GM18520 (cell line): ENCODE measurements around the gene SPP1.

Source experiments
- ATAC-seq: cut with Tn5 transposase; IDR thresholded peaks from one replicate; pipeline ENCODE4 v1.9.1; 2021; ENCODE audit not compliant: unreplicated experiment

The SPP1 gene

DNA sequence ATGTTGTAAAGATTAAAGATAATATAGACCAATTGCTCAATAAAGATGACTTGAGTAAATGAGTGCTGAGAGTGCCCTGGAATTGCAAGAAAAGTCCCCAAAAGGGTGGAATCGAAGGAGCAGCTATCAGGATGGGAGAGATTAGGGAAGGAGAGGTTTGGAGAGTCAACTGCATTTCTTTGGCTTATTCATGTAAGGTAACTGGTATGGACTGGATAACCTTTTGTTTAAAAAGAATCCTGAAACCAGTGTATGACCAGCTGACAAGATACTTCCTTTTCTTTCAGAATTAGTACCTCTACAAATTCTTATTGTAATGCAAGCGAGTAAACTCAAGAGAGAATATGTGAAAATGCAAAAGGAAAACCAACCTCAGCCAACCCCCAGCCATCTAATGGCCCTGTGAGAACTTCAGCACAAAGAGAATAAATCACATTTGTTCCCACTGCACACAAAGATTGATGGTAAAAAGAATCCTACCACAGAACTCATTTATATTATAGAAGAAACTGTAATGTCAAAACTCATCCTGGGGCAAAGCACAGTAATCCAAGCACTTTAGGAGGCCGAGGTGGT is 24.5 kb upstream of the SPP1 start:
- no peak for ATAC-seq

DNA sequence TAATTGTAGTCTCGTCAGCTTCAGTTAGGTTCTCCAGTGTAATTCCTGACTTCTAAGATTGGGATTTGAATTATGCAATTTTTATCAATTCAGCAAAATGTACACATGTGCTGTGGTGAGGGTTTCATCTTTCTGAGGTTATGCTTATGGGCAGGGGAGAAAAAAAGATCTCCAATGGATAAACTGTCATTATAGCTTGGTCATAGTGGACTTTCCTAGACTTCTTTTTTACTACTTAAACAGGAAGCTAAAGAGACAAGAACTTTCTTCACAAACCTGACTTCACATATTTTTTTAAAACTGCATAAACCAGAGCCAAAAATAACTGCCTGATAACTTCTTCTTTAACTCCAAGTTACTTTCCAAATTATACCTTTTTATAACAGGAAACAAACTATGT is 21.7 kb upstream of the SPP1 start:
- ATAC-seq, result no peak

DNA sequence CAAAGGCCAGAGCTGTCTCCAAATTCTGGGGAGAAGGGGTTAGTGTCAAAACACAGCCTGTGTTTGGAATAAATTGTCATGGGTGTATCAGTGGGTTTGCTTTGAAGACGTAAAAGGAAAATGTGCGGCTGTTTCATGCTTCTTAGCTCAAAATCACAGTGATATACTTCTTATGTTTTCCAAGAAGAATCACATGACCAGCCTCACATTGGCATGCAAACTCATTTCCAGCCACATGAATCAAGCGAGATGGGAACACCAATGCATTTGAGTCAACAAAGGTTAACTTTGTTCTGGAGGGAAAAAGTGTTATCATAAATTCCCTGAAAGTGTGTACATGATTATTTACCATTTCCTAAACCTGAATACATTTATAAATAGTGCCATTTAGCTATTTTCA is 19.0 kb upstream of the SPP1 start:
- no peak for ATAC-seq

GRCh38 chr4:87957061-87957460 is 18.5 kb upstream of the SPP1 start:
- no peak for ATAC-seq

GRCh38 chr4:87961993-87962392 is 13.5 kb upstream of the SPP1 start:
- ATAC-seq, result no peak

DNA sequence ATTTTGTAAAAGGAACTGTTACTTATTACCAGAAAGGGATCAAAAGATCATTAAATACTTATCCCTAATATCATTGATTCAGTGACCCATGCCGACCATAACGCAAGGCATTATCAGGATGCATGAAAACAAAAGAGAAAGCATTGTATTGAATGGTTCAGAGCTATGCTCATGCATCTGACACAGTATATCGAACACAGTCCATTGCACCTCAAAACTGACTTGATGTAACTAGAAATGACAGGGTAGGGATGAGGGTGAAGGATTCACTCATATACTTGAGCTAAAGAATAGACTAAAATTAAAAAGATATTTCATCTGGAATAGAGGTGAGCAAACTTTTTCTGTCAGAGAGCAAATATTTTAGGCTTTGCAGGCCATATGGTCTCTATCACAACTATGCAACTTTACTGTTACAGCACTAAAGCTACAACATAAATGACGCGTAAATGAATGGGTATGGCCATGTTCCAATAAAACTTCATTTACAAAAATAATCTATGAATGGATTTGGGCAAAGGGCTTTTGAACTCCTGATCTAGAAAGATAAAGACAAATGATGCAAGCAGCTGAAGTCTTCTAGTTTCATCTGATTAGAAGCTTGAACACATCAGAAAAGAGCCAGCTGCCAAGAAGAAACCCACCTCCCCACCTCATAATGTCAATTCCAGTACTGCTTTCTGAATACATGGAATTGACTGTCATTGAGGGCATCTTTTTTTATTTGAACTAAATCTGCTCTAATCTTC is 12.9 kb upstream of the SPP1 start:
- no peak for ATAC-seq

DNA sequence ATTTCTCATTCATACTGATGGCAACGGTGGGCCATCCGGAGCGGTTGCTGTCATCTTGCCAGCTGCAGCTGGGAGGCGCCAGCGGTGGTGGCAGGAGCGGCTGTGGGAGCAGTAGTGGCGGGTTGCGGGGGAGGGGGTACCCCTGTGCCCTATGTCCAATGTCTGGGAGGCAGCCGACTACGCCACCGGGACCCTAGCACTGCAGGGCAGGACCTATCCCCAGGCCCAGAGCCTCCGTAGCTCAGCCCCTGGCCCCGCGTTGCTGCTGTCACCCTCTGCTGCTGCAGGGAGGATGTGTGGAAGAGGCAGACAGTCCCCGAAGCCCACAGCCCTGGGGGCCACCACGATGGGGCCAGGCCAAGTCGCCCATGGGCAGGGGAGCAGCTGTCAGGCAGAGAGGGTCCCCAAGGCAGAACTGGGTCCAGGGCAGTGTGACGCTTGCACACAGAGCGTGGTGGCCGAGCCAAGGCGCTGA is 10.0 kb upstream of the SPP1 start:
- ATAC-seq, result no peak

DNA sequence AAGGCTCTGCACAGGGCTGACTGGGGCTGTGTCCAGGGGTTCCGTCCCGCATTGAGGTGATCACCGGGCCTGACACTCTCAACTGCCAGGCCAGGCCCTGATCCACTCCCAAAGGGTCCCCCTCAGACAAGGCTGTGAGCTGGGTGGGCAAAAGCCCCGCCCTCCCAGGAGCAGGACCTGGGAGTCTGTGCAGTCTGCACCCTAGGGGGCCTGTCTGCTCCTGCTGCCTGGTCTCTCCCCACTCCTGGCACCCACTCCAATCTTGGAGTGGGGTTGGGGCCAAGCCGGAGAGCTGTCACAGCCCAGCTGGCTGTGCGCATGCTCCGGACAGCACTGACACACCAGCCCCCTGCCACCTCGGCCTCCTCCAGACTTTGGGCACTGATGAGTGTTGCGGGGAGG is 9.4 kb upstream of the SPP1 start:
- no peak for ATAC-seq

- ATAC-seq, result no peak
Observed at GRCh38 chr4:87967193-87967592, 8.3 kb upstream of the SPP1 start.

- no peak for ATAC-seq
Observed at GRCh38 chr4:87970121-87970520, 5.4 kb upstream of the SPP1 start.

DNA sequence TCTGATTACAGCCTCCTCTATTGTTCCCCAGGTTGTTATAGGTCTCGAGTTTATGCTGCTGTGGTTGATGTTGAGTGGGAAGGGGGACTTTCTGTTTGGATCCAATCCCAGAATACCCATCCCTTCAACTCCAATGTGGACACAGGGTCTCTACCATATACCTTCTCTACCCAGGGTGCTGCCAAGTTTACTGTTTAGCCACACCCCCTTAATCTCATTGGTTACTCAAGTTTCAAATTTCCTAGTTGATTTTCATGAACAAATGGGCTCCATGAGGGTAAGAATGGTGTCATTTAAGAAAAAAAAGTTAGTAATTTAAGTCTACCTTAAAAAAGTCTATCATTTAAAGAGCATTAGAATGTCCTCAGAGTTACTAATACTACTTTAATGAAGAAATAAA is 3.6 kb upstream of the SPP1 start:
- ATAC-seq, result no peak

DNA sequence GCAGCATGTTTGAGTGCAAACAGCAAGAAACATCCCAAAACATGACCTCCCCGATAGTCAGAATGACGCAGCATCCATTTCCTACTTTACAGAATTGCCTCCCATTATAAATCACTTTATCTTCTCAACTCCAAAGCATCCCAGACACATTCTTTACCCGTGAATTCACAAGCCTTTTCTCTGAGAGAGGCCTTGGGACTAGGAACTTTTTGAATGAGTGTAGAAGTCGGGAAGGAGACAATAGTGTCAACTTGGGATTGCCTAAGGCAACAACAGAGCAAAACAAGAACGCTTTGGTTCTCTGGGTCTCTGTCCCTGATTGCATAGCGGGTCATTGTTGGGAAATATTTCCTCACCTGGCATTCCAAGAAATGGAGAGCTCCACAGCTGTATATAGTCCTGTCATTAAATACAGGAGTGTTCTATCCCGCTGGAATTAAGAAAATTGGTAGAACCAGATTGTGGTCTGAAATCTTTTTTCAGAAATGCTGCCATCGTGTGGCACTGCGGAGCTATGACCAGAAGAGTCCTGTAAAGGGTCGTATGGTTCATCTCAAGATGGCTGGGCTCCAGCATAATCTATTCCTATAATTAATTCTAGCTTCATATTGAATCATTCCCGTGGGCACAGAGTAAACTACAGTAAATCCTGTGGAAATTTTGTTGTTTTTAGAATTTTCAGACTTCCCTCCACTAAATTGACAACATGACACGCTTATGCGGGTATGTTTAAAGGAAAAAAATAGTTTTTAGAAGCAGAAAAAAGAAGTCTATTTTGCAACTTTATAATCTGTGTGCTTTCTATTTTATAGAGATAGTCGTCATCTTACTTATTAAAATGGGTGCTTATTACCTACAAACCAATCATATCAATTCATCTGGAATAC is 2.0 kb upstream of the SPP1 start:
- peak; percentile 44 for ATAC-seq

GRCh38 chr4:87974856-87975462 is 555 bp upstream of the SPP1 start:
- ATAC-seq, result no peak

DNA sequence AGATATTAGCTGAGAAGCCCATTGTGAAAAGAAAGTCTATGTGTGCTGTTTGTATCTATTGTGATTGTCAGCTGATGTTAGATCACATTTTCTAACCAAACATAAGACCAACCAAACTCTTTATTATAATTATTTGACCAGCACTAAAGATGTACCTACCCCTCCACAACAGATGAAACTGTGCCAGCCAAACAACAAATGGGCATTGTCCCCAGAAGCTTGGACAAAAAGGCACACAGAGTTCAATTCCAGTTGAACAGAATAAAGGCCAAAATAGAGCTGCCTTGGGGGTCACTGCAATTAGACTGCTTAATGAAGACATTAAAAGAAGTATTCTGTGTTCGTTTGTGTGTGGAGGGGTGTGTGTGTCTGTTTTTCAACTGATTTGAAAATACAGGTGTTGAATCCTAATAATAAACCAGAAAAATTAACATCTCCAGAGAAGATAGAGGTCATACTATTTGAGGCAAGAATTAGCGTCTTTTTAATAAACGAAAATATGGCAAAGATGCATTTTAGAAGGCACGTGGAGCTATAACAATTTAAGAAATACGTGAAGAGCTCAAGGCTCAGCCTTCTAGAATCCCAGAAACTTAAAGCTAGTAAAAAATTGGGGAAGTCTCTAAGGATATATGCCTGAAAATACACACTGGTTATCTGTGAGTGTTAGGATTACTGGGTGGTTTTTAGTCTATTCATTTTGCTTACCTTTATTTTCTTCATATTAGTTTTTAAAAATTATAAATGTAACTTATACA is 2.2 kb downstream of the SPP1 start:
- ATAC-seq, result no peak

DNA sequence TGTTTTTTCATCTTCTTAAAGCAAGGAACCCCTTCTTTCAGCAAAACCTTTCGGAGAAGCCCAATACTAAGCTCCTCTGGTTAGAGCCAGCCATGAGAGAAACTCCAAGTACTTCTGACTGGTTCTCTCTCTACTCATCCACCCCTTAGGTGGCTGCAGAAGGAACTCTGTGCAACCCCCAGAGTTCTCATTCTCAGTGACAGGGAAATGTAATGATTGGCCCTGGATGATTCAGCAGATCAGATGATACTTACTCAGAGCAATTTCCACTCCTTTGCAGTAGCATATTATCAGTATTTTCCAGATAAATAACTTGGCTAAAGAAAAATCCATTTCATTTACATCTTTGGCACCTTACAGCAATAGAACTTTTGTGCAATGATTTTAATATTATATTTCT is 3.2 kb downstream of the SPP1 start:
- no peak for ATAC-seq

GRCh38 chr4:87979810-87980209 is 4.3 kb downstream of the SPP1 start:
- ATAC-seq, result no peak

GRCh38 chr4:87981486-87981885 is 6.0 kb downstream of the SPP1 start:
- ATAC-seq, result no peak

- ATAC-seq, result no peak
Observed at GRCh38 chr4:87982036-87982435, 6.5 kb downstream of the SPP1 start.

GRCh38 chr4:87982446-87983010 is 7.0 kb downstream of the SPP1 start:
- no peak for ATAC-seq

- no peak for ATAC-seq
Observed at GRCh38 chr4:87983996-87984395, 8.5 kb downstream of the SPP1 start.
